GM12878 (cell line): ENCODE results near the gene LY6G5C. TPM values are rescaled to one million over a fixed set of nuclear protein-coding genes. Genes with fewer than 3 reads are reported as not detected.

Experiments used
- ATAC-seq: fragments of 200-7000 bp; cut with Tn5 transposase; 3 replicates; pipeline ENCODE4 v1.9.1; 2020; ENCODE audit warnings: mild to moderate bottlenecking, moderate library complexity
- BruUV-seq: library from RNA; stranded (reverse); fragments of 400-500 nt; replicated peaks from 2 replicates; lab custom pipeline; 2021; lab: Mats Ljungman, UMichigan
- CTCF ChIA-PET: fragments of 300-600 bp; sonication (Branson Sonifier 250); formaldehyde crosslinking; extraction: SDS; loops from one replicate; lab custom pipeline; 2021; ENCODE audit warnings: inconsistent platforms; lab: Yijun Ruan, JAX
- POLR2A ChIA-PET: fragments of 350-600 bp; formaldehyde crosslinking; extraction: SDS; loops from one replicate; lab custom pipeline; 2021; ENCODE audit warnings: inconsistent platforms; lab: Charles Lee
- RAD21 ChIA-PET: fragments of 300-600 bp; sonication (Branson Sonifier 250); formaldehyde crosslinking; loops from one replicate; lab custom pipeline; 2023; ENCODE audit warnings: antibody characterized with exemption; ENCODE audit not compliant: unreplicated experiment; lab: Charles Lee
- SMC1A ChIA-PET: fragments of 300-600 bp; sonication (Branson Sonifier 250); formaldehyde crosslinking; loops from one replicate; lab custom pipeline; 2023; ENCODE audit not compliant: unreplicated experiment, uncharacterized antibody; lab: Charles Lee
- DNase-seq: peaks from one replicate; pipeline ENCODE4 v3.0.0-alpha.2; 2011; ENCODE audit warnings: low read depth, low spot score
- FAIRE-seq: peaks from 3 replicates; lab custom pipeline; 2011; peaks lifted over from hg19 to GRCh38; lab: Jason Lieb, UNC
- H2AFZ ChIP-seq: 2 replicates; pipeline ENCODE4 v1.6.0; 2011; ENCODE audit warnings: low read depth, low read length, control low read depth; ENCODE audit not compliant: control insufficient read depth
- H3K27ac ChIP-seq: 2 replicates; pipeline ENCODE4 v1.5.1; 2011; ENCODE audit warnings: control low read depth; ENCODE audit not compliant: control insufficient read depth, insufficient read depth
- H3K27me3 ChIP-seq, 2 experiments: replicated peaks in 1 of 2; 2 replicates each; pipeline versions ENCODE4 v1.6.0 to v1.6.1; 2011; ENCODE audit warnings: low read length in 1 of 2; ENCODE audit not compliant: control insufficient read depth in 2 of 2, insufficient read depth in 2 of 2
- H3K36me3 ChIP-seq, 2 experiments: 2 replicates each; pipeline ENCODE4 v1.5.1; 2011; ENCODE audit warnings: low read length in 1 of 2; ENCODE audit not compliant: control insufficient read depth in 2 of 2, insufficient read depth in 2 of 2
- H3K4me1 ChIP-seq: 2 replicates; pipeline ENCODE4 v1.6.1; 2011; ENCODE audit warnings: mild to moderate bottlenecking, low read length, moderate library complexity, mixed read lengths; ENCODE audit not compliant: control insufficient read depth, insufficient read depth
- H3K4me2 ChIP-seq: 2 replicates; pipeline ENCODE4 v1.6.0; 2011; ENCODE audit warnings: control low read depth; ENCODE audit not compliant: control insufficient read depth, insufficient read depth
- H3K4me3 ChIP-seq: fragments of 200-600 bp; sonication (generic); 2 replicates; pipeline ENCODE4 v1.5.1; 2016
- H3K79me2 ChIP-seq: 2 replicates; pipeline ENCODE4 v1.6.0; 2011; ENCODE audit warnings: low read length; ENCODE audit not compliant: control insufficient read depth, insufficient read depth
- H3K9ac ChIP-seq: 2 replicates; pipeline ENCODE4 v1.8.0; 2011; ENCODE audit warnings: low read length, control low read depth, mixed read lengths; ENCODE audit not compliant: control insufficient read depth, insufficient read depth
- H3K9me3 ChIP-seq: replicated peaks from 3 replicates; pipeline ENCODE4 v1.5.1; 2011; ENCODE audit warnings: mild to moderate bottlenecking, low read length; ENCODE audit not compliant: control insufficient read depth, insufficient read depth
- H4K20me1 ChIP-seq: 2 replicates; pipeline ENCODE4 v1.6.0; 2011; ENCODE audit not compliant: control insufficient read depth, insufficient read depth
- IRF5 ChIP-seq: fragments of 450-650 bp; IDR thresholded peaks from 2 replicates; pipeline ENCODE4 v1.6.1; 2017; ENCODE audit warnings: borderline replicate concordance
- RAD51 ChIP-seq: fragments of 450-650 bp; IDR thresholded peaks from 2 replicates; pipeline ENCODE4 v1.6.1; 2016; ENCODE audit warnings: moderate library complexity, mild to moderate bottlenecking, inconsistent platforms
- ZNF217 ChIP-seq: fragments of 450-650 bp; IDR thresholded peaks from 2 replicates; pipeline ENCODE4 v1.6.1; 2017; ENCODE audit warnings: antibody characterized with exemption, mild to moderate bottlenecking
- ZNF24 ChIP-seq: fragments of 450-650 bp; IDR thresholded peaks from 2 replicates; pipeline ENCODE4 v1.6.1; 2017; ENCODE audit warnings: antibody characterized with exemption, mild to moderate bottlenecking
- WGBS: methylation state at CpG from one replicate; pipeline ENCODE4 v1.1.6; 2016; ENCODE audit warnings: low lambda C conversion rate; ENCODE audit not compliant: insufficient replicate concordance, insufficient coverage; ENCODE audit errors: missing lambda C conversion rate; 5-methylcytosine and 5-hydroxymethylcytosine counted together
- in situ Hi-C: fragments of 300-500 bp; cut with MboI; formaldehyde crosslinking; loops from 9 replicates; pipeline ENCODE4 v1.14.3; 2018; ENCODE audit warnings: mixed read lengths
- intact Hi-C: fragments of 100-400 bp; cut with micrococcal nuclease; formaldehyde crosslinking; loops from one replicate; pipeline ENCODE4 v1.14.2; 2022; ENCODE audit not compliant: unreplicated experiment
- polyA plus RNA-seq, 11 experiments: library from polyadenylated mRNA; depleted of rRNA in 4 of 11; unstranded in 6 of 11; stranded (reverse) in 5 of 11; fragments of >200 nt; fragmentation: Nextera tagmentation in 4 of 11; fragmentation: Illumina TruSeq in 1 of 11; extraction: Ambion mirVana in 4 of 11; extraction: Trizol in 1 of 11; gene quantifications; 1 replicate in 1 of 11; 2 replicates in 10 of 11; pipeline versions ENCODE4 v1.2.1 to v1.2.3, GENCODE V29; 2011 to 2016; ENCODE audit warnings: inconsistent platforms in 2 of 11, missing spikeins in 2 of 11, low read depth in 1 of 11
- total RNA-seq, 4 experiments: library from RNA; depleted of rRNA in 3 of 4; stranded (reverse); fragments of >200 nt in 3 of 4; fragmentation: Illumina TruSeq in 1 of 4; extraction: Trizol in 1 of 4; gene quantifications; 2 replicates each; pipeline versions ENCODE4 v1.2.1 to v1.2.3, GENCODE V29; 2013 to 2021

Gene LY6G5C
- total and polyA plus RNA-seq, 10 of the 15 experiments (the other 5 are each of a cell fraction or from before 2014, with no cell fraction given): 0.76 to 6.1 (median 1.7) TPM

GRCh38 chr6:31713991-31714684 lies 33.3 kb upstream of the LY6G5C start:
- Histone ChIP-seq H2AFZ (no peak overlapping the region), H3K4me1 (no peaks in the 10 kb centered on the region), H3K36me3 (no peaks in the 10 kb centered on the region), H3K27ac (no peak overlapping the region), H3K4me3 (no peak overlapping the region), H3K9me3 (no peaks in the 10 kb centered on the region), H3K9ac (no peak overlapping the region), H3K27me3 (peaks cover 0 to 2% of the 10 kb centered on the region in 2 experiments; a peak in 3 of 4 replicates), H3K4me2 (no peak overlapping the region), H3K79me2 (no peaks in the 10 kb centered on the region), H4K20me1 (no peaks in the 10 kb centered on the region)
- no peak for DNase-seq
- no peak for TF ChIP-seq ZNF217
- no peak for TF ChIP-seq ZNF24
- TF ChIP-seq RAD51: no peak
- no peak for TF ChIP-seq IRF5
- ATAC-seq: no peak
- RAD21 ChIA-PET: no interaction called here
- intact Hi-C loops: no loop called here
- CTCF ChIA-PET: interaction anchor here (1.1 to 1.4 kb wide), 2 partner anchors 10 to 56 kb away, joined by 3 to 5 read pairs; partner anchors contain the start of gene MPIG6B
- no TSS peak for BruUV-seq
- in situ Hi-C loops: no loop called here
- POLR2A ChIA-PET: interaction anchor here (0.5 to 1.3 kb wide), 4 partner anchors 21 to 202 kb away, joined by 3 to 6 read pairs (median 4); no protein-coding TSS in a partner anchor
- WGBS: 31% methylated on average over 5 of the region's 5 CpGs
- SMC1A ChIA-PET: interaction anchor here (0.6 to 2.1 kb wide), 2 partner anchors 10 to 56 kb away, joined by 3 to 7 read pairs; partner anchors contain the start of gene MPIG6B
- FAIRE-seq: no peak
